ENCODE data around the gene SLC35D3.
"Not testable (repeated sequence)": the region's sequence is repeated elsewhere in the genome, so short reads cannot be mapped to it uniquely, and the experiment has no call there.

The SLC35D3 gene

GRCh38 chr6:136921381-136921935, 643 bp upstream of the SLC35D3 start:
- Histone ChIP-seq H3K27ac (no peak overlapping the region), H3K4me3 (peak overlapping the region; percentile 28 to 44 (median 38))

GRCh38 chr6:136922685-136923006, 545 bp downstream of the SLC35D3 start:
- peak overlapping the region; percentile 28 to 44 (median 38) for H3K4me3 ChIP-seq
- no peak overlapping the region for H3K27ac ChIP-seq

- no peak overlapping the region for H3K27ac ChIP-seq
- H3K4me3 ChIP-seq: peak overlapping the region in 1 of 7 experiments; percentile 3
Observed at GRCh38 chr6:136923116-136923953, 1.2 kb downstream of the SLC35D3 start.

GRCh38 chr6:136923954-136924673, 2.0 kb downstream of the SLC35D3 start:
- Histone ChIP-seq H3K27ac (no peak overlapping the region), H3K4me3 (no peak overlapping the region)

GRCh38 chr6:136926383-136926782, 4.3 kb downstream of the SLC35D3 start:
- Histone ChIP-seq H3K4me3 (no peak overlapping the region), H3K27ac (no peak overlapping the region)

- no peak overlapping the region for H3K4me3 ChIP-seq
- H3K27ac ChIP-seq: no peak overlapping the region
Observed at GRCh38 chr6:136927292-136927691, 5.2 kb downstream of the SLC35D3 start.

- no peak overlapping the region for H3K4me3 ChIP-seq
- no peak overlapping the region for H3K27ac ChIP-seq
Observed at GRCh38 chr6:136930528-136930927, 8.4 kb downstream of the SLC35D3 start.

- H3K27ac ChIP-seq: no peak overlapping the region
- H3K4me3 ChIP-seq: no peak overlapping the region
Observed at GRCh38 chr6:136932599-136932998, 10.5 kb downstream of the SLC35D3 start.

- no peak overlapping the region for H3K27ac ChIP-seq
- H3K4me3 ChIP-seq: no peak overlapping the region
Observed at GRCh38 chr6:136945072-136945471, 23.0 kb downstream of the SLC35D3 start.

- Histone ChIP-seq H3K4me3 (no peak overlapping the region), H3K27ac (peak overlapping the region in 1 of 21 experiments; percentile 6)
Observed at GRCh38 chr6:136945711-136946121, 23.6 kb downstream of the SLC35D3 start.

- Histone ChIP-seq H3K4me3 (no peak overlapping the region), H3K27ac (no peak overlapping the region)
Observed at GRCh38 chr6:136947037-136947436, 24.9 kb downstream of the SLC35D3 start.

GRCh38 chr6:136949957-136950356, 27.9 kb downstream of the SLC35D3 start:
- not testable (repeated sequence) for H3K27ac ChIP-seq, H3K4me3 ChIP-seq

- Histone ChIP-seq H3K27ac (no peak overlapping the region), H3K4me3 (no peak overlapping the region)
Observed at GRCh38 chr6:136950436-136951126, 28.5 kb downstream of the SLC35D3 start.

GRCh38 chr6:136952714-136953260, 30.7 kb downstream of the SLC35D3 start:
- no peak overlapping the region for H3K4me3 ChIP-seq
- no peak overlapping the region for H3K27ac ChIP-seq

GRCh38 chr6:136955123-136955522, 33.0 kb downstream of the SLC35D3 start:
- no peak overlapping the region for H3K27ac ChIP-seq
- no peak overlapping the region for H3K4me3 ChIP-seq

GRCh38 chr6:136956590-136957544, 34.8 kb downstream of the SLC35D3 start:
- H3K4me3 ChIP-seq: no peak overlapping the region
- H3K27ac ChIP-seq: no peak overlapping the region

- H3K27ac ChIP-seq: no peak overlapping the region
- no peak overlapping the region for H3K4me3 ChIP-seq
Observed at GRCh38 chr6:136958168-136958567, 36.1 kb downstream of the SLC35D3 start.

- Histone ChIP-seq H3K4me3 (no peak overlapping the region), H3K27ac (no peak overlapping the region)
Observed at GRCh38 chr6:136959471-136959891, 37.4 kb downstream of the SLC35D3 start.

- H3K4me3 ChIP-seq, H3K27ac ChIP-seq: not testable (repeated sequence)
Observed at GRCh38 chr6:136959935-136960334, 37.8 kb downstream of the SLC35D3 start.
